HCT116 (cell line): ENCODE results near the gene CDYL. TPM values are rescaled to one million over a fixed set of nuclear protein-coding genes. Genes with fewer than 3 reads are reported as not detected.

Experiments used
- ATAC-seq: fragments of 200-7000 bp; cut with Tn5 transposase; 2 replicates; pipeline ENCODE4 v1.9.1; 2020; ENCODE audit warnings: mild to moderate bottlenecking, moderate library complexity
- BruUV-seq: library from RNA; stranded (reverse); fragments of 400-500 nt; replicated peaks from 2 replicates; lab custom pipeline; 2021; lab: Mats Ljungman, UMichigan
- CTCF ChIA-PET: fragments of 300-600 bp; sonication (Branson Sonifier 250); formaldehyde crosslinking; loops from one replicate; lab custom pipeline; 2021; ENCODE audit warnings: antibody characterized with exemption; lab: Charles Lee
- POLR2A ChIA-PET: fragments of 300-600, 350-600 bp; sonication (Branson Sonifier 250); formaldehyde crosslinking; loops from one replicate; lab custom pipeline; 2021; ENCODE audit warnings: antibody characterized with exemption; lab: Charles Lee
- RAD21 ChIA-PET, 2 experiments: fragments of 300-600 bp; sonication (Branson Sonifier 250); formaldehyde crosslinking; loops; one replicate each; lab custom pipeline; 2023; ENCODE audit warnings: low total read pairs in 2 of 2; ENCODE audit not compliant: uncharacterized antibody in 2 of 2, unreplicated experiment in 2 of 2, low non-redundant PET in 1 of 2; lab: Charles Lee
- DNase-seq: peaks from one replicate; pipeline ENCODE4 v3.0.0-alpha.2; 2010; ENCODE audit warnings: low read depth, low spot score
- H2AFZ ChIP-seq: fragments of 200-600 bp; shearing (Covaris generic), sonication (generic); 2 replicates; pipeline ENCODE4 v1.6.1; 2017; ENCODE audit warnings: low read depth, mixed run types, mixed read lengths, antibody characterized with exemption, low read length; ENCODE audit not compliant: poor library complexity, severe bottlenecking
- H3K27ac ChIP-seq: 2 replicates; pipeline ENCODE4 v1.5.1; 2012; ENCODE audit warnings: low read depth, low read length
- H3K27me3 ChIP-seq: fragments of 200-600 bp; sonication (generic); 2 replicates; pipeline ENCODE4 v1.6.1; 2016; ENCODE audit warnings: mixed run types, low read length, mixed read lengths; ENCODE audit not compliant: insufficient read depth
- H3K36me3 ChIP-seq, 2 experiments: fragments of 200-500 bp in 1 of 2; fragments of 200-600 bp in 1 of 2; sonication (Bioruptor generic) in 1 of 2; sonication (generic) in 1 of 2; 2 replicates each; pipeline versions ENCODE4 v1.5.1 to v1.6.1; 2014 to 2016; ENCODE audit warnings: low read length in 2 of 2, inconsistent platforms in 1 of 2, mixed read lengths in 1 of 2, mixed run types in 1 of 2; ENCODE audit not compliant: insufficient read depth in 2 of 2, control insufficient read depth in 1 of 2
- H3K4me1 ChIP-seq, 2 experiments: fragments of 200-600 bp in 1 of 2; sonication (generic) in 1 of 2; 2 replicates each; pipeline versions ENCODE4 v1.5.1 to v1.6.1; 2012 to 2017; ENCODE audit warnings: low read length in 2 of 2, inconsistent platforms in 1 of 2, mild to moderate bottlenecking in 1 of 2, mixed read lengths in 1 of 2, mixed run types in 1 of 2, moderate library complexity in 1 of 2; ENCODE audit not compliant: insufficient read depth in 2 of 2, control insufficient read depth in 1 of 2
- H3K4me2 ChIP-seq: fragments of 200-600 bp; sonication (generic); 2 replicates; pipeline ENCODE4 v1.6.1; 2017; ENCODE audit warnings: mixed run types, low read length, mixed read lengths
- H3K4me3 ChIP-seq, 2 experiments: fragments of 200-600 bp in 1 of 2; sonication (generic) in 1 of 2; replicated peaks in 1 of 2; 2 replicates each; pipeline ENCODE4 v1.5.1; 2011 to 2016; ENCODE audit warnings: low read length in 2 of 2, control low read depth in 1 of 2, low read depth in 1 of 2, mild to moderate bottlenecking in 1 of 2, mixed read lengths in 1 of 2, mixed run types in 1 of 2
- H3K79me2 ChIP-seq: fragments of 200-600 bp; sonication (generic); 2 replicates; pipeline ENCODE4 v1.6.1; 2017; ENCODE audit warnings: mild to moderate bottlenecking, mixed run types, low read length, moderate library complexity, mixed read lengths; ENCODE audit not compliant: insufficient read depth
- H3K9ac ChIP-seq: fragments of 200-600 bp; sonication (generic); 2 replicates; pipeline ENCODE4 v1.6.1; 2016; ENCODE audit warnings: low read length, mixed read lengths
- H3K9me2 ChIP-seq: fragments of 200-600 bp; sonication (generic), shearing (Covaris generic); 2 replicates; pipeline ENCODE4 v1.6.1; 2017; ENCODE audit warnings: mixed run types, mild to moderate bottlenecking, moderate library complexity; ENCODE audit not compliant: insufficient read depth
- H3K9me3 ChIP-seq, 2 experiments: fragments of 200-500 bp in 1 of 2; fragments of 200-600 bp in 1 of 2; sonication (Bioruptor generic) in 1 of 2; sonication (generic) in 1 of 2; 2 replicates each; pipeline ENCODE4 v1.6.1; 2014 to 2017; ENCODE audit warnings: low read length in 2 of 2, mixed read lengths in 2 of 2, inconsistent platforms in 1 of 2, low read depth in 1 of 2, mild to moderate bottlenecking in 1 of 2, mixed run types in 1 of 2, moderate library complexity in 1 of 2; ENCODE audit not compliant: control insufficient read depth in 1 of 2, insufficient read depth in 1 of 2
- H4K20me1 ChIP-seq: fragments of 200-600 bp; sonication (generic), shearing (Covaris generic); 2 replicates; pipeline ENCODE4 v1.6.1; 2017; ENCODE audit warnings: mixed run types, mild to moderate bottlenecking, moderate library complexity; ENCODE audit not compliant: insufficient read depth
- ATF3 ChIP-seq: IDR thresholded peaks from 2 replicates; pipeline ENCODE4 v1.6.1; 2012
- CTCF ChIP-seq, 3 experiments: fragments of 200-600 bp in 1 of 3; sonication (generic) in 1 of 3; IDR thresholded peaks in 2 of 3; conservative IDR thresholded peaks in 1 of 3; 2 replicates each; pipeline ENCODE4 v1.5.1; 2012 to 2017; ENCODE audit warnings: low read depth in 2 of 3, low read length in 2 of 3, antibody characterized with exemption in 1 of 3, borderline replicate concordance in 1 of 3, control low read depth in 1 of 3, mild to moderate bottlenecking in 1 of 3, mixed read lengths in 1 of 3, mixed run types in 1 of 3, moderate library complexity in 1 of 3; ENCODE audit not compliant: insufficient read depth in 1 of 3
- EGR1 ChIP-seq: IDR thresholded peaks from 2 replicates; pipeline ENCODE4 v1.6.1; 2012; ENCODE audit warnings: low read depth
- ELF1 ChIP-seq: IDR thresholded peaks from 2 replicates; pipeline ENCODE4 v1.6.1; 2012; ENCODE audit warnings: low read depth, borderline replicate concordance
- EZH2phosphoT487 ChIP-seq: fragments of 200-600 bp; IDR thresholded peaks from 2 replicates; pipeline ENCODE4 v1.6.1; 2018; ENCODE audit warnings: antibody characterized with exemption, borderline replicate concordance
- FOSL1 ChIP-seq: IDR thresholded peaks from 2 replicates; pipeline ENCODE4 v1.6.1; 2012; ENCODE audit warnings: low read depth
- POLR2A ChIP-seq: IDR thresholded peaks from 2 replicates; pipeline ENCODE4 v1.7.0; 2011; ENCODE audit warnings: borderline replicate concordance; ENCODE audit not compliant: insufficient read depth, insufficient read length; ENCODE audit errors: extremely low read depth
- POLR2AphosphoS5 ChIP-seq: IDR thresholded peaks from 2 replicates; pipeline ENCODE4 v1.6.1; 2011; ENCODE audit warnings: mild to moderate bottlenecking, low read depth, low read length, moderate library complexity
- RAD21 ChIP-seq: IDR thresholded peaks from 2 replicates; pipeline ENCODE4 v1.6.1; 2012; ENCODE audit warnings: low read depth, mild to moderate bottlenecking
- SP1 ChIP-seq: IDR thresholded peaks from 2 replicates; pipeline ENCODE4 v1.6.1; 2012; ENCODE audit warnings: low read depth
- YY1 ChIP-seq: IDR thresholded peaks from 2 replicates; pipeline ENCODE4 v1.6.1; 2011; ENCODE audit warnings: low read length, low read depth, moderate library complexity, mild to moderate bottlenecking; ENCODE audit not compliant: insufficient replicate concordance; ENCODE audit errors: extremely low read depth
- ZBTB33 ChIP-seq: IDR thresholded peaks from 2 replicates; pipeline ENCODE4 v1.6.1; 2011; ENCODE audit warnings: mild to moderate bottlenecking, low read length, moderate library complexity; ENCODE audit not compliant: insufficient replicate concordance; ENCODE audit errors: extremely low read depth
- ZFX ChIP-seq: fragments of 450-650 bp; IDR thresholded peaks from 2 replicates; pipeline ENCODE4 v1.6.1; 2017
- intact Hi-C: fragments of 100-400 bp; cut with micrococcal nuclease; formaldehyde crosslinking; loops from 2 replicates; pipeline ENCODE4 v1.10.0; 2022
- total RNA-seq: library from RNA; stranded (reverse); gene quantifications from one replicate; pipeline ENCODE4 v1.2.1, GENCODE V29; 2021; ENCODE audit not compliant: unreplicated experiment

The CDYL gene
- total RNA-seq, 1 experiment from 2014 or later: 42.6 TPM

GRCh38 chr6:4774296-4774695 is 1.9 kb upstream of the CDYL start (continued):
- no peak for TF ChIP-seq ELF1
- TF ChIP-seq POLR2A: no peak
- TF ChIP-seq ZBTB33: no peak
- TF ChIP-seq EGR1: no peak
- TF ChIP-seq EZH2phosphoT487: no peak

- ChIA-PET RAD21 (interaction anchor here in 1 of 2 experiments (0.6 to 0.9 kb wide), 2 partner anchors 127 to 167 kb away, joined by 5 read pairs; no protein-coding TSS in a partner anchor), CTCF (interaction anchor here (1.7 kb wide), 1 partner anchor 127 kb away, joined by 5 read pairs; no protein-coding TSS in a partner anchor), POLR2A (interaction anchor here (0.9 kb wide), 1 partner anchor 127 kb away, joined by 3 read pairs; no protein-coding TSS in a partner anchor)
- Histone ChIP-seq H3K9me3 (no peaks in the 10 kb centered on the region), H3K9ac (peak overlapping the region; percentile 57), H3K36me3 (no peaks in the 10 kb centered on the region), H3K27ac (peak overlapping the region; percentile 61), H3K4me2 (peak overlapping the region; percentile 84), H2AFZ (peak overlapping the region; percentile 48), H4K20me1 (peaks cover 6% of the 10 kb centered on the region; the same call in 1 of the 2 replicates), H3K9me2 (no peaks in the 10 kb centered on the region), H3K79me2 (peaks cover 31% of the 10 kb centered on the region), H3K4me1 (peaks cover 5 to 32% of the 10 kb centered on the region in 2 experiments; a peak in 3 of 4 replicates), H3K27me3 (no peaks in the 10 kb centered on the region), H3K4me3 (peak overlapping the region; percentile 37 to 57)
- BruUV-seq: no TSS peak
- no peak for ATAC-seq
- intact Hi-C loops: loop anchor here (5.0 kb wide), 2 partner anchors 162 to 418 kb away; no protein-coding TSS in a partner anchor
- DNase-seq: no peak
- TF ChIP-seq RAD21 (no peak), YY1 (no peak), CTCF (IDR thresholded peaks at IDR 0.05 in 2 of 3, conservative IDR thresholded peaks at IDR 0.05 in 1 of 3; ENCODE audit: borderline replicate concordance in 1 of 3, insufficient read depth in 1 of 3, low read depth in 2 of 3, low read length in 2 of 3) (no peak), ZBTB33 (no peak), ATF3 (no peak), EGR1 (no peak), EZH2phosphoT487 (no peak), FOSL1 (no peak), SP1 (no peak), POLR2A (no peak), ELF1 (no peak), ZFX (no peak), POLR2AphosphoS5 (no peak)
Measured at GRCh38 chr6:4774715-4775493, 1.3 kb upstream of the CDYL start.
